Epithelial cell of esophagus (primary cell): ENCODE results near the gene IQSEC1.

Experiments used
- DNase-seq: peaks from one replicate; pipeline ENCODE4 v3.0.0; 2010; ENCODE audit warnings: low read depth
- H3K4me3 ChIP-seq: 2 replicates; pipeline ENCODE4 v1.5.1; 2011; ENCODE audit warnings: mild to moderate bottlenecking, low read length, control low read depth
- TF ChIP-seq, protein P1 (sequence below): IDR thresholded peaks from 2 replicates; pipeline ENCODE4 v1.5.1; 2011; ENCODE audit warnings: low read depth, mild to moderate bottlenecking, low read length, control low read depth, inconsistent platforms; ENCODE audit not compliant: insufficient read depth; ENCODE audit errors: missing control alignments

Gene IQSEC1

GRCh38 chr3:13042715-13043271, 30.4 kb downstream of the IQSEC1 start:
- TF ChIP-seq, protein P1, sequence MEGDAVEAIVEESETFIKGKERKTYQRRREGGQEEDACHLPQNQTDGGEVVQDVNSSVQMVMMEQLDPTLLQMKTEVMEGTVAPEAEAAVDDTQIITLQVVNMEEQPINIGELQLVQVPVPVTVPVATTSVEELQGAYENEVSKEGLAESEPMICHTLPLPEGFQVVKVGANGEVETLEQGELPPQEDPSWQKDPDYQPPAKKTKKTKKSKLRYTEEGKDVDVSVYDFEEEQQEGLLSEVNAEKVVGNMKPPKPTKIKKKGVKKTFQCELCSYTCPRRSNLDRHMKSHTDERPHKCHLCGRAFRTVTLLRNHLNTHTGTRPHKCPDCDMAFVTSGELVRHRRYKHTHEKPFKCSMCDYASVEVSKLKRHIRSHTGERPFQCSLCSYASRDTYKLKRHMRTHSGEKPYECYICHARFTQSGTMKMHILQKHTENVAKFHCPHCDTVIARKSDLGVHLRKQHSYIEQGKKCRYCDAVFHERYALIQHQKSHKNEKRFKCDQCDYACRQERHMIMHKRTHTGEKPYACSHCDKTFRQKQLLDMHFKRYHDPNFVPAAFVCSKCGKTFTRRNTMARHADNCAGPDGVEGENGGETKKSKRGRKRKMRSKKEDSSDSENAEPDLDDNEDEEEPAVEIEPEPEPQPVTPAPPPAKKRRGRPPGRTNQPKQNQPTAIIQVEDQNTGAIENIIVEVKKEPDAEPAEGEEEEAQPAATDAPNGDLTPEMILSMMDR = no peak
- no peak for DNase-seq
- H3K4me3 ChIP-seq = no peak overlapping the region

DNA sequence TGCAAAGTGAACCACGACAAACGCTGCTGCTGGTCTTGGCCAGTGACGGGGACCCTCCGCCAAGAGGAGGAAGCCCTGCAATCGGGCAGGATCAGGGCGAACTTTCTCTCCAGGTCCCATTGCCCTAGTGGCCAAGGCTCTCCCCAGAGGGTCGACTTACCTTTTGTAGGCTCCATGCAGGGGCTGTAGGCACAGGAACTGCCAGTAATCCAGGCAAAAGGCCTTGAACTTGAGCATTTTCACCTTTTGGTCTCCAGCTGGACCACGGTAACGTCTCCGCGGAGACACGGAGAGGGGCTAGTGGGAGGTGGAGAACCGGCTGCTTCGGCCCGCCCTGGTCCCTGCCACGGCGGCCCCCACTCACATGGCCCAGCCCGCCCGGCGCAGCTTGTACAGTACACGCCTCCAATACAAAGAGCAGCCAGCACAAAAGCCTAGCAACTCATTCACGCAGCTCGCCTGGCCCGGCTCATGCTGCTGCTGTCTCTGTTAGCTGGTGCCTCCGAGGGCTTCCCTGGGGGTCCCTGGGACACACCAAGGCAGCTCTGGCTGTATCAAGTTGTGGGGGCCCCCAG, 31.0 kb downstream of the IQSEC1 start:
- TF ChIP-seq, protein P1 = no peak
- no peak for DNase-seq
- no peak overlapping the region for H3K4me3 ChIP-seq

GRCh38 chr3:13041113-13041776, 32.0 kb downstream of the IQSEC1 start:
- TF ChIP-seq, protein P1 = no peak
- DNase-seq = no peak
- H3K4me3 ChIP-seq = no peak overlapping the region

GRCh38 chr3:13040361-13041074, 32.7 kb downstream of the IQSEC1 start:
- TF ChIP-seq, protein P1 = no peak
- DNase-seq = no peak
- H3K4me3 ChIP-seq = no peak overlapping the region

DNA sequence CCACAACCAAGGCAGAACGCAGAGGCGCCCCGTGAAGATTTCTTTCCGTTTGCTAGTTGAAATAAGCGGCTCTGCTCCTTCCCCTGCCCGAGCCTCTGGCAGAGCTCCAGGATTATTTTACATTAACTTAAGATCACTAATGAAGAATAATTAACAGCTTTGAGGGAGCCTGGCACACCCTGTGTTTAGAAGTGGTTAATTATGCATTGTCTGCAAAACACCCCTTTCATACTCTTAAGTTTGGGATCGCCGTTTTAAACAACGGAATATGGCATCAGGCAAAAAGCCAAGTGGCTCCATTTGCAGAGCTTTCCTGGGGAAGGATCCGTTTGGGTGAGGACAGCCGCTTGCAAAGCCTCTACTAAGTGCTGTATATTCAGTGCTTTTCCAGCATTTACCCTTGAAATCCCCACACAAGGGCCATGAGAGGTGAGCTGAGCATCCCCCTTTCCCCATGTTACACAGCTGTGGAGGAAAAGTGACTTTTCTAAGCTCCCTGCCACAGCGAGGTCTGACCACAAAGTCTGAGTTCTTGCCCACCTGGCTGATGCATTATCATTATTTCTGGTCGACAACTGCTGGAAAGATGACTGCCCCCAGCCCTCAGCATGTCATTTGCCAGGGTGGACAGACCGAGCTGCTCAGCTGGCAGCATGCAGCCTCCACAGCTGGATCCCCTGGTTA, 33.9 kb downstream of the IQSEC1 start:
- no peak for DNase-seq
- no peak overlapping the region for H3K4me3 ChIP-seq
- TF ChIP-seq, protein P1 = no peak

DNA sequence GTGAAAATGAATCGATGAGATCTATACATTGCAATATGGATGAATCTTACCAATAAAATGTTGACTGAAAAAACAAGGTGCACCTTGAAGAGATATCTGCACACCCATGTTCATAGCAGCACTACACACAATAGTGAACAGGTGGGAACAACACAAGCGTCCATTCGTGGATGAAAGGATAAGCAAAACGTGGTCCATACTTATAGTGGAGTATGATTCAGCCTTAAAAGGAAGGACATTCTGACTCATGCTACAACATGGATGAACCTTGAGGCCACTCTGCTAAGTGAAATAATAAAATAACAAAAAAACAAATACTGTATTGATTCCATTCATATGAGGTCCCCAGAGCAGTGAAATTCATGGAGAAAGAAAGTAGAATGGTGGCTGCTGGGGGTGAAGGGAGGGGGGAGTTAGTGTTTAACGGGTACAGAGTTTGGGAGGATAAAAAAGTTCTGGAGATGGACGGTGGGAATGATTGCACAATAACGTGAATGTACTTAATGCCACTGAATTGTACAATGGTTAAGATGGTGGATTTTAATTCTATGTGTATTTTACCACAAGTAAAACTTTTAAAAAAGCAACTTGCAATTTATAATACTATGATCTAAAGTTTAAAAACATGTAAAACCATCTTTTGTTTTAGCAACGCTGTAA, 35.6 kb downstream of the IQSEC1 start:
- H3K4me3 ChIP-seq = no peak overlapping the region
- TF ChIP-seq, protein P1 = no peak
- no peak for DNase-seq
